Osteoblast (primary cell): ENCODE data around the gene NOP16. TPM values are rescaled to one million over a fixed set of nuclear protein-coding genes. Genes with fewer than 3 reads are reported as not detected.

Source experiments
- DNase-seq: peaks from one replicate; pipeline ENCODE4 v3.0.0; 2011; ENCODE audit warnings: low spot score, mixed read lengths; ENCODE audit not compliant: insufficient read length; ENCODE audit errors: missing footprints
- H2AFZ ChIP-seq: 2 replicates; pipeline ENCODE4 v1.6.0; 2011; ENCODE audit warnings: mild to moderate bottlenecking, low read length
- H3K27ac ChIP-seq: 2 replicates; pipeline ENCODE4 v1.5.1; 2011; ENCODE audit warnings: mild to moderate bottlenecking, low read depth, low read length, moderate library complexity
- H3K27me3 ChIP-seq: 2 replicates; pipeline ENCODE4 v1.6.0; 2012; ENCODE audit warnings: mild to moderate bottlenecking, control low read depth, inconsistent platforms, low read length, moderate library complexity; ENCODE audit not compliant: insufficient read depth
- H3K36me3 ChIP-seq: 2 replicates; pipeline ENCODE4 v1.5.1; 2011; ENCODE audit warnings: mild to moderate bottlenecking, low read length, control low read depth, moderate library complexity; ENCODE audit not compliant: insufficient read depth
- H3K4me1 ChIP-seq: 2 replicates; pipeline ENCODE4 v1.5.1; 2011; ENCODE audit warnings: mild to moderate bottlenecking, low read length, control low read depth, moderate library complexity; ENCODE audit not compliant: insufficient read depth
- H3K4me2 ChIP-seq: 2 replicates; pipeline ENCODE4 v1.6.0; 2011; ENCODE audit warnings: mild to moderate bottlenecking, low read length; ENCODE audit not compliant: insufficient read depth
- H3K4me3 ChIP-seq: fragments of 200-600 bp; sonication (generic); 3 replicates; pipeline ENCODE4 v1.5.1; 2012; ENCODE audit warnings: mild to moderate bottlenecking, low read length, inconsistent platforms; ENCODE audit not compliant: insufficient read depth
- H3K79me2 ChIP-seq: 2 replicates; pipeline ENCODE4 v1.6.0; 2012; ENCODE audit warnings: mild to moderate bottlenecking, low read length, control low read depth, inconsistent platforms; ENCODE audit not compliant: insufficient read depth
- H3K9me3 ChIP-seq: 2 replicates; pipeline ENCODE4 v1.5.1; 2011; ENCODE audit warnings: low read depth, low read length, control low read depth
- H4K20me1 ChIP-seq: 2 replicates; pipeline ENCODE4 v1.6.0; 2012; ENCODE audit warnings: mild to moderate bottlenecking, low read length, control low read depth; ENCODE audit not compliant: insufficient read depth
- total RNA-seq: library from RNA; depleted of rRNA; stranded (reverse); fragments of >200 nt; gene quantifications from 2 replicates; pipeline ENCODE4 v1.2.3, GENCODE V29; 2012
- TF ChIP-seq, protein P1 (sequence below): IDR thresholded peaks from 2 replicates; pipeline ENCODE4 v1.5.1; 2011; ENCODE audit warnings: mild to moderate bottlenecking, low read depth, low read length, moderate library complexity; ENCODE audit errors: extremely low read depth

Gene NOP16
- total RNA-seq, 1 donor, result 8.0 TPM

GRCh38 chr5:176406436-176407052, 18.1 kb upstream of the NOP16 start:
- H3K27ac ChIP-seq, result no peak overlapping the region

GRCh38 chr5:176405656-176406435, 17.4 kb upstream of the NOP16 start:
- H3K4me3 ChIP-seq, result no peak overlapping the region
- TF ChIP-seq, protein P1, sequence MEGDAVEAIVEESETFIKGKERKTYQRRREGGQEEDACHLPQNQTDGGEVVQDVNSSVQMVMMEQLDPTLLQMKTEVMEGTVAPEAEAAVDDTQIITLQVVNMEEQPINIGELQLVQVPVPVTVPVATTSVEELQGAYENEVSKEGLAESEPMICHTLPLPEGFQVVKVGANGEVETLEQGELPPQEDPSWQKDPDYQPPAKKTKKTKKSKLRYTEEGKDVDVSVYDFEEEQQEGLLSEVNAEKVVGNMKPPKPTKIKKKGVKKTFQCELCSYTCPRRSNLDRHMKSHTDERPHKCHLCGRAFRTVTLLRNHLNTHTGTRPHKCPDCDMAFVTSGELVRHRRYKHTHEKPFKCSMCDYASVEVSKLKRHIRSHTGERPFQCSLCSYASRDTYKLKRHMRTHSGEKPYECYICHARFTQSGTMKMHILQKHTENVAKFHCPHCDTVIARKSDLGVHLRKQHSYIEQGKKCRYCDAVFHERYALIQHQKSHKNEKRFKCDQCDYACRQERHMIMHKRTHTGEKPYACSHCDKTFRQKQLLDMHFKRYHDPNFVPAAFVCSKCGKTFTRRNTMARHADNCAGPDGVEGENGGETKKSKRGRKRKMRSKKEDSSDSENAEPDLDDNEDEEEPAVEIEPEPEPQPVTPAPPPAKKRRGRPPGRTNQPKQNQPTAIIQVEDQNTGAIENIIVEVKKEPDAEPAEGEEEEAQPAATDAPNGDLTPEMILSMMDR, result peak; percentile 11
- H3K4me2 ChIP-seq, result no peak overlapping the region
- no peaks in the 10 kb centered on the region for H3K27me3 ChIP-seq
- peaks cover 10% of the 10 kb centered on the region for H4K20me1 ChIP-seq
- H3K4me1 ChIP-seq, result no peaks in the 10 kb centered on the region
- no peak overlapping the region for H3K27ac ChIP-seq
- DNase-seq, result no peak
- H3K36me3 ChIP-seq, result peaks cover 16% of the 10 kb centered on the region
- H3K79me2 ChIP-seq, result peaks cover 5% of the 10 kb centered on the region
- no peak overlapping the region for H2AFZ ChIP-seq
- H3K9me3 ChIP-seq, result no peaks in the 10 kb centered on the region

More at GRCh38 chr5:176406436-176407052, 18.1 kb upstream of the NOP16 start:
- no peaks in the 10 kb centered on the region for H3K9me3 ChIP-seq
- TF ChIP-seq, protein P1, result no peak
- peaks cover 2% of the 10 kb centered on the region for H3K4me1 ChIP-seq
- H3K36me3 ChIP-seq, result peaks cover 16% of the 10 kb centered on the region
- peaks cover 12% of the 10 kb centered on the region for H3K79me2 ChIP-seq
- peaks cover 17% of the 10 kb centered on the region for H4K20me1 ChIP-seq
- H2AFZ ChIP-seq, result no peak overlapping the region
- H3K27me3 ChIP-seq, result no peaks in the 10 kb centered on the region
- no peak for DNase-seq
- no peak overlapping the region for H3K4me3 ChIP-seq
- H3K4me2 ChIP-seq, result no peak overlapping the region

- Histone ChIP-seq H3K36me3 (peaks cover 9% of the 10 kb centered on the region), H3K27ac (no peak overlapping the region), H3K79me2 (no peaks in the 10 kb centered on the region), H3K4me2 (no peak overlapping the region), H2AFZ (no peak overlapping the region), H3K4me1 (no peaks in the 10 kb centered on the region), H4K20me1 (peaks cover 3% of the 10 kb centered on the region), H3K27me3 (no peaks in the 10 kb centered on the region), H3K4me3 (no peak overlapping the region), H3K9me3 (no peaks in the 10 kb centered on the region)
- TF ChIP-seq, protein P1, result no peak
- no peak for DNase-seq
Observed at GRCh38 chr5:176401281-176402205, 13.1 kb upstream of the NOP16 start.
